HG03460 (cell line): Measurements from ENCODE around the gene COBL.

ENCODE experiments used
- ATAC-seq: cut with Tn5 transposase; IDR thresholded peaks from one replicate; pipeline ENCODE4 v1.9.1; 2021; ENCODE audit not compliant: unreplicated experiment

COBL gene

GRCh38 chr7:51235593-51236313, 80.9 kb downstream of the COBL start:
- no peak for ATAC-seq

- no peak for ATAC-seq
Observed at GRCh38 chr7:51234609-51235308, 81.8 kb downstream of the COBL start.

- ATAC-seq = no peak
Observed at GRCh38 chr7:51234139-51234538, 82.5 kb downstream of the COBL start.

GRCh38 chr7:51233374-51233773, 83.2 kb downstream of the COBL start:
- ATAC-seq = no peak

- no peak for ATAC-seq
Observed at GRCh38 chr7:51230723-51231122, 85.9 kb downstream of the COBL start.

GRCh38 chr7:51230324-51230625, 86.3 kb downstream of the COBL start:
- no peak for ATAC-seq

- ATAC-seq = no peak
Observed at GRCh38 chr7:51229620-51230323, 86.8 kb downstream of the COBL start.

GRCh38 chr7:51229106-51229537, 87.5 kb downstream of the COBL start:
- no peak for ATAC-seq

- ATAC-seq = no peak
Observed at GRCh38 chr7:51228386-51228958, 88.1 kb downstream of the COBL start.

GRCh38 chr7:51227861-51228260, 88.7 kb downstream of the COBL start:
- ATAC-seq = no peak

- ATAC-seq = no peak
Observed at GRCh38 chr7:51226916-51227535, 89.6 kb downstream of the COBL start.

GRCh38 chr7:51226063-51226755, 90.4 kb downstream of the COBL start:
- ATAC-seq = no peak

- ATAC-seq = no peak
Observed at GRCh38 chr7:51224811-51225595, 91.6 kb downstream of the COBL start.

GRCh38 chr7:51223505-51223904, 93.1 kb downstream of the COBL start:
- no peak for ATAC-seq

- ATAC-seq = no peak
Observed at GRCh38 chr7:51222916-51223315, 93.7 kb downstream of the COBL start.

GRCh38 chr7:51220226-51220625, 96.4 kb downstream of the COBL start:
- no peak for ATAC-seq

- no peak for ATAC-seq
Observed at GRCh38 chr7:51219261-51219988, 97.2 kb downstream of the COBL start.

GRCh38 chr7:51217804-51218203, 98.8 kb downstream of the COBL start:
- no peak for ATAC-seq

- no peak for ATAC-seq
Observed at GRCh38 chr7:51214098-51214497, 102.5 kb downstream of the COBL start.
